Measurements from ENCODE around the gene PIK3R3. TPM values are rescaled to one million over a fixed set of nuclear protein-coding genes. Genes with fewer than 3 reads are reported as not detected.

The PIK3R3 gene
- total and polyA plus RNA-seq, 9 donors = 3.6 to 20.3 (median 10.7) TPM

DNA sequence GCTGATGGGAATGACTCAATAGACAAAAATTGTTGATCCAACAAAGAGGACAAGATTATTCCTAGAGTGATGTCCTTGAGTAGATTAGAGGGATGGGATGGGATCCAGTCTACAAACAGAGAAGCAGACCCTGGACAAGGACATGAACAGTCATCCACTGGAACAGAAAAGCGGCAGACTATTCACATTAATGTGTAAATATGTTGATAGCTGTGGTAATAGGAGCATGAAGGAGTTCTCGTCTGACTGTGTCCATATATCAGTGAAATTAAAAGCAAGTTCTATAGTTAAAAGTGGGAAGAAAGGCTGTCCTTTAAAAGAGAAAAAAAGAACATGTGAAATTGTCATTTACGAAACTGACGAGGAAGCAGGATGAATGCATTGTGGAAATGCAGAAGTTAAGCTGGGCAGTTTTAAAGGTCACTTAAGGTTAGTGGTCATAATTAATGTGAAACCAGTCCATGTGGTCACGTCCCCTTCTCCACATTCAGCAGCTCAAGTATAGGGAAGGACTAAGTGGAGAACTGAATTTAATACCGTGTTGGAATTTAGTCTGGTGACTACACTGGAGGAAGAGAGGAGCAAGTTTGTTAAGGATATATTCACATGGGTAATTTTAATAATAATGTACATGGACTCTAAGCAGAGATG is 62.1 kb downstream of the PIK3R3 start:
- H3K4me3 ChIP-seq = no peak overlapping the region
- TF ChIP-seq EP300 (IDR thresholded peaks at IDR 0.05) = no peak
- TF ChIP-seq CTCF (IDR thresholded peaks at IDR 0.05) = no peak
- TF ChIP-seq POLR2A (IDR thresholded peaks at IDR 0.05) = no peak
- no peak overlapping the region for H3K27ac ChIP-seq
- H3K27me3 ChIP-seq = no peaks in the 10 kb centered on the region
- no peaks in the 10 kb centered on the region for H3K9me3 ChIP-seq
- DNase-seq = no peak
- H3K36me3 ChIP-seq = no peaks in the 10 kb centered on the region
- peaks cover 1% of the 10 kb centered on the region for H3K4me1 ChIP-seq (ENCODE audit: insufficient read depth)
- 59 to 70% (median 69%) methylated on average over 6 of the region's 6 CpGs for WGBS, 3 donors
- intact Hi-C loops (cut with DNase I) = no loop called here

DNA sequence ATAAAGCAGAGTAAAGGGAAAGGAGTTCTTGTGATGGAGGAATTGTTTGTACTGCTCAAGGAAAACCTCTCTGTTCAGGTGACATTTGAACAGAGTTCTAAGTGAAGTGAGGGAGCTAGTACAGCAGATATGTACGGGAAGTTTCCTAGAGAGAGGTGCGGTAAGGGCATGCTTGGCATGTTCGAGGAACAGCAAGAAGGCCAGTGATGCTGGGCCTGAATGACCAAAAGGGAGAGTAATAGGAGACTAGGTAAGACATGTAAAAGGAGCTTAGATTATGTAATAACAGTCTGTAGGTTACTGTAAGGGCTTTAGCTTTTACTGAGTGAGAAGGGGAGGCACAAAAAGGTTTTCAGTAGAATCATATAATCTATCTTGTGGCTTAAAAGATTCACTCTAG is 63.9 kb downstream of the PIK3R3 start:
- peaks cover 1% of the 10 kb centered on the region for H3K4me1 ChIP-seq (ENCODE audit: insufficient read depth)
- intact Hi-C loops (cut with DNase I) = no loop called here
- H3K36me3 ChIP-seq = no peaks in the 10 kb centered on the region
- TF ChIP-seq CTCF (IDR thresholded peaks at IDR 0.05) (no peak), EP300 (IDR thresholded peaks at IDR 0.05) (no peak), POLR2A (IDR thresholded peaks at IDR 0.05) (no peak)
- WGBS, 3 donors = 83 to 93% (median 92%) methylated on average over 3 of the region's 3 CpGs
- H3K27me3 ChIP-seq = no peaks in the 10 kb centered on the region
- H3K4me3 ChIP-seq = no peak overlapping the region
- no peak for DNase-seq
- H3K9me3 ChIP-seq = no peaks in the 10 kb centered on the region
- H3K27ac ChIP-seq = no peak overlapping the region

GRCh38 chr1:46067652-46068051 is 64.8 kb downstream of the PIK3R3 start:
- no peaks in the 10 kb centered on the region for H3K27me3 ChIP-seq
- TF ChIP-seq EP300 (IDR thresholded peaks at IDR 0.05) = no peak
- TF ChIP-seq CTCF (IDR thresholded peaks at IDR 0.05) = no peak
- no peak for TF ChIP-seq POLR2A (IDR thresholded peaks at IDR 0.05)
- H3K27ac ChIP-seq = no peak overlapping the region
- WGBS, 3 donors = 93 to 99% (median 96%) methylated on average over 1 of the region's 1 CpG
- H3K4me1 ChIP-seq (ENCODE audit: insufficient read depth) = peaks cover 1% of the 10 kb centered on the region
- no peaks in the 10 kb centered on the region for H3K9me3 ChIP-seq
- no peak for DNase-seq
- no peak overlapping the region for H3K4me3 ChIP-seq
- intact Hi-C loops (cut with DNase I) = no loop called here
- H3K36me3 ChIP-seq = no peaks in the 10 kb centered on the region

GRCh38 chr1:46065405-46065804 is 67.0 kb downstream of the PIK3R3 start:
- DNase-seq = no peak
- H3K36me3 ChIP-seq = no peaks in the 10 kb centered on the region

More at GRCh38 chr1:46065405-46065804, 67.0 kb downstream of the PIK3R3 start:
- TF ChIP-seq POLR2A (IDR thresholded peaks at IDR 0.05) (no peak), CTCF (IDR thresholded peaks at IDR 0.05) (no peak), EP300 (IDR thresholded peaks at IDR 0.05) (no peak)
- intact Hi-C loops (cut with DNase I) = no loop called here
- Histone ChIP-seq H3K4me3 (no peak overlapping the region), H3K27ac (no peak overlapping the region), H3K4me1 (ENCODE audit: insufficient read depth) (peaks cover 4% of the 10 kb centered on the region), H3K27me3 (no peaks in the 10 kb centered on the region), H3K9me3 (no peaks in the 10 kb centered on the region)

All from ovary (tissue), 9 donors.